ENCODE measurements around the gene PLA2G6.
"Not testable (repeated sequence)": the region's sequence is repeated elsewhere in the genome, so short reads cannot be mapped to it uniquely, and the experiment has no call there.

GRCh38 chr22:38118747-38119146 lies 62.9 kb downstream of the PLA2G6 start:
- TF ChIP-seq CTCF, POLR2A (IDR thresholded peaks at IDR 0.05): not testable (repeated sequence)

Data from stomach (tissue), 4 donors.